K562 (cell line): ENCODE measurements around the gene IRS4. TPM values are rescaled to one million over a fixed set of nuclear protein-coding genes. Genes with fewer than 3 reads are reported as not detected.

Source experiments
- ATAC-seq: fragments of 200-7000 bp; cut with Tn5 transposase; 3 replicates; pipeline ENCODE4 v1.9.1; 2020; ENCODE audit warnings: moderate library complexity
- BruUV-seq: library from RNA; stranded (reverse); fragments of 400-500 nt; replicated peaks from 2 replicates; lab custom pipeline; 2021; lab: Mats Ljungman, UMichigan
- CTCF ChIA-PET: fragments of 300-600 bp; formaldehyde crosslinking; extraction: SDS; loops from one replicate; lab custom pipeline; 2021; ENCODE audit warnings: low intra/inter-chr PET ratio; lab: Yijun Ruan, JAX
- POLR2A ChIA-PET: fragments of 300-600, 350-650 bp; sonication (Branson Sonifier 250); formaldehyde crosslinking; extraction: SDS; loops from one replicate; lab custom pipeline; 2021; ENCODE audit warnings: antibody characterized with exemption, inconsistent platforms; lab: Yijun Ruan, JAX
- DNase-seq, 4 experiments: peaks; one replicate each; pipeline versions ENCODE4 v3.0.0 to v3.0.0-alpha.2; 2011 to 2018; ENCODE audit warnings: low spot score in 3 of 4, mixed read lengths in 3 of 4; ENCODE audit errors: extremely low read depth in 1 of 4
- FAIRE-seq: peaks from 2 replicates; lab custom pipeline; 2011; peaks lifted over from hg19 to GRCh38; lab: Jason Lieb, UNC
- H2AFZ ChIP-seq: 2 replicates; pipeline ENCODE4 v1.6.0; 2011; ENCODE audit warnings: low read depth, low read length, control low read depth, inconsistent platforms
- H3K27ac ChIP-seq: fragments of 200-600 bp; 3 replicates; pipeline ENCODE4 v1.8.0; 2011; ENCODE audit warnings: low read depth, mild to moderate bottlenecking, control low read depth, inconsistent platforms, low read length, moderate library complexity, mixed read lengths; ENCODE audit errors: extremely low read depth
- H3K27me3 ChIP-seq, 2 experiments: fragments of 300-600 bp in 1 of 2; 2 replicates in 1 of 2; 3 replicates in 1 of 2; pipeline versions ENCODE4 v1.6.0 to v1.8.0; 2011; ENCODE audit warnings: inconsistent platforms in 2 of 2, low read length in 2 of 2, mild to moderate bottlenecking in 1 of 2, mixed read lengths in 1 of 2, moderate library complexity in 1 of 2; ENCODE audit not compliant: control insufficient read depth in 2 of 2, insufficient read depth in 2 of 2
- H3K36me3 ChIP-seq: fragments of 300-600 bp; 3 replicates; pipeline ENCODE4 v1.8.0; 2011; ENCODE audit warnings: mild to moderate bottlenecking, low read length, inconsistent platforms; ENCODE audit not compliant: control insufficient read depth, insufficient read depth
- H3K4me1 ChIP-seq, 2 experiments: fragments of 200-600 bp in 1 of 2; replicated peaks in 1 of 2; 2 replicates in 1 of 2; 3 replicates in 1 of 2; pipeline versions ENCODE4 v1.5.1 to v1.8.0; 2011; ENCODE audit warnings: inconsistent platforms in 2 of 2, low read length in 2 of 2, mild to moderate bottlenecking in 1 of 2, mixed read lengths in 1 of 2, moderate library complexity in 1 of 2; ENCODE audit not compliant: control insufficient read depth in 2 of 2, insufficient read depth in 2 of 2
- H3K4me2 ChIP-seq: 2 replicates; pipeline ENCODE4 v1.6.1; 2011; ENCODE audit warnings: low read length, control low read depth, inconsistent platforms, mixed read lengths; ENCODE audit not compliant: insufficient read depth
- H3K4me3 ChIP-seq: fragments of 200-600 bp; sonication (generic), shearing (Covaris generic); 2 replicates; pipeline ENCODE4 v1.5.1; 2016; ENCODE audit warnings: control low read depth, inconsistent platforms
- H3K79me2 ChIP-seq: fragments of 200-600 bp; 3 replicates; pipeline ENCODE4 v1.8.0; 2011; ENCODE audit warnings: low read length, inconsistent platforms; ENCODE audit not compliant: control insufficient read depth, insufficient read depth
- H3K9ac ChIP-seq, 2 experiments: 2 replicates each; pipeline versions ENCODE4 v1.6.0 to v1.6.1; 2011; ENCODE audit warnings: low read depth in 2 of 2, low read length in 2 of 2, control low read depth in 1 of 2, inconsistent platforms in 1 of 2, mild to moderate bottlenecking in 1 of 2, mixed read lengths in 1 of 2; ENCODE audit not compliant: insufficient read depth in 1 of 2
- H3K9me1 ChIP-seq: one replicate; pipeline ENCODE4 v1.6.0; 2011; ENCODE audit warnings: inconsistent platforms, mild to moderate bottlenecking, low read length, moderate library complexity; ENCODE audit not compliant: control insufficient read depth, insufficient read depth
- H3K9me3 ChIP-seq: replicated peaks from 2 replicates; pipeline ENCODE4 v1.5.1; 2011; ENCODE audit warnings: low read depth, low read length, inconsistent platforms; ENCODE audit not compliant: control insufficient read depth, insufficient read depth
- H4K20me1 ChIP-seq: replicated peaks from 2 replicates; pipeline ENCODE4 v1.6.1; 2011; ENCODE audit warnings: low read length, inconsistent platforms, mixed read lengths; ENCODE audit not compliant: control insufficient read depth, insufficient read depth
- ELF4 ChIP-seq: fragments of 450-650 bp; formaldehyde crosslinking; IDR thresholded peaks from 2 replicates; pipeline ENCODE4 v1.4.0; 2022; ENCODE audit warnings: missing genetic modification characterization
- ILK ChIP-seq: fragments of 450-650 bp; IDR thresholded peaks from 2 replicates; pipeline ENCODE4 v1.6.1; 2016; ENCODE audit warnings: missing genetic modification characterization, low read depth, mild to moderate bottlenecking, missing compliant biosample characterization, moderate library complexity, borderline replicate concordance
- NCOA4 ChIP-seq: fragments of 450-650 bp; IDR thresholded peaks from 2 replicates; pipeline ENCODE4 v1.6.1; 2018; ENCODE audit warnings: mild to moderate bottlenecking; ENCODE audit not compliant: partially characterized antibody
- PREB ChIP-seq: sonication (generic); formaldehyde crosslinking; IDR thresholded peaks from 2 replicates; pipeline ENCODE4 v1.8.1; 2023; ENCODE audit warnings: mild to moderate bottlenecking, missing genetic modification reagents
- RAD21 ChIP-seq, 2 experiments: fragments of 250-450 bp in 1 of 2; fragments of 450-650 bp in 1 of 2; sonication (Bioruptor Pico) in 1 of 2; formaldehyde crosslinking in 1 of 2; IDR thresholded peaks in 1 of 2; conservative IDR thresholded peaks in 1 of 2; 2 replicates each; pipeline versions ENCODE4 v1.4.0 to v1.8.0; 2020 to 2022; ENCODE audit warnings: mild to moderate bottlenecking in 2 of 2, moderate library complexity in 1 of 2
- TEAD4 ChIP-seq, 2 experiments: sonication (generic) in 1 of 2; formaldehyde crosslinking in 1 of 2; IDR thresholded peaks; 2 replicates each; pipeline versions ENCODE4 v1.6.1 to v1.8.0; 2012 to 2022; ENCODE audit warnings: borderline replicate concordance in 1 of 2, inconsistent platforms in 1 of 2, low read length in 1 of 2, mild to moderate bottlenecking in 1 of 2, missing genetic modification reagents in 1 of 2
- XRCC5 ChIP-seq: fragments of 200-400 bp; formaldehyde crosslinking; IDR thresholded peaks from 2 replicates; pipeline ENCODE4 v1.6.1; 2017; ENCODE audit warnings: low read depth, mild to moderate bottlenecking, low read length
- ZNF263 ChIP-seq: sonication (generic); formaldehyde crosslinking; IDR thresholded peaks from 2 replicates; pipeline ENCODE4 v1.8.0; 2022; ENCODE audit warnings: mild to moderate bottlenecking, missing genetic modification reagents, borderline replicate concordance
- ZSCAN32 ChIP-seq: fragments of 450-650 bp; formaldehyde crosslinking; IDR thresholded peaks from 2 replicates; pipeline ENCODE4 v1.4.0; 2020; ENCODE audit warnings: mild to moderate bottlenecking, moderate library complexity
- WGBS: fragments of 100-300 bp; shearing (Covaris generic); methylation state at CpG from one replicate; pipeline ENCODE4 v1.1.6; 2016; ENCODE audit warnings: low coverage, mixed read lengths; ENCODE audit not compliant: insufficient coverage; ENCODE audit errors: missing lambda C conversion rate; 5-methylcytosine and 5-hydroxymethylcytosine counted together
- in situ Hi-C: fragments of 300-500 bp; cut with MboI; formaldehyde crosslinking; loops from 4 replicates; pipeline ENCODE4 v1.15.0; 2018; ENCODE audit warnings: inconsistent platforms, mixed read lengths
- intact Hi-C: fragments of 100-400 bp; cut with micrococcal nuclease; formaldehyde crosslinking; loops from 2 replicates; pipeline ENCODE4 v1.14.2; 2022
- polyA plus RNA-seq, 8 experiments: library from polyadenylated mRNA; depleted of rRNA in 4 of 8; stranded (reverse) in 5 of 8; unstranded in 3 of 8; fragments of >200 nt; fragmentation: Nextera tagmentation in 2 of 8; fragmentation: Illumina TruSeq in 1 of 8; extraction: Ambion mirVana in 2 of 8; extraction: Trizol in 1 of 8; gene quantifications; 2 replicates each; pipeline versions ENCODE4 v1.2.1 to v1.2.3, GENCODE V29; 2011 to 2014; ENCODE audit warnings: inconsistent platforms in 1 of 8, missing spikeins in 1 of 8
- total RNA-seq, 7 experiments: library from RNA; depleted of rRNA in 6 of 7; stranded (reverse); fragments of >200 nt in 6 of 7; fragmentation: Illumina TruSeq in 2 of 7; extraction: Trizol in 2 of 7; gene quantifications; 2 replicates each; pipeline versions ENCODE4 v1.2.1 to v1.2.3, GENCODE V29; 2011 to 2021; ENCODE audit warnings: low replicate concordance in 1 of 7
- TF ChIP-seq, protein P1 (sequence below): fragments of 450-650 bp; IDR thresholded peaks from 2 replicates; pipeline ENCODE4 v1.6.1; 2018; ENCODE audit not compliant: partially characterized antibody
- TF ChIP-seq, protein P2 (sequence below), 3 experiments: IDR thresholded peaks in 2 of 3; conservative IDR thresholded peaks in 1 of 3; 2 replicates each; pipeline ENCODE4 v1.5.1; 2011 to 2012; ENCODE audit warnings: low read length in 3 of 3, mild to moderate bottlenecking in 3 of 3, control low read depth in 2 of 3, improper control_type of control experiment in 1 of 3, inconsistent platforms in 1 of 3, low read depth in 1 of 3, mixed read lengths in 1 of 3, moderate library complexity in 1 of 3; ENCODE audit not compliant: insufficient read depth in 2 of 3

The IRS4 gene
- total and polyA plus RNA-seq, 9 of the 15 experiments (the other 6 are each of a cell fraction or from before 2014, with no cell fraction given) = not detected

DNA sequence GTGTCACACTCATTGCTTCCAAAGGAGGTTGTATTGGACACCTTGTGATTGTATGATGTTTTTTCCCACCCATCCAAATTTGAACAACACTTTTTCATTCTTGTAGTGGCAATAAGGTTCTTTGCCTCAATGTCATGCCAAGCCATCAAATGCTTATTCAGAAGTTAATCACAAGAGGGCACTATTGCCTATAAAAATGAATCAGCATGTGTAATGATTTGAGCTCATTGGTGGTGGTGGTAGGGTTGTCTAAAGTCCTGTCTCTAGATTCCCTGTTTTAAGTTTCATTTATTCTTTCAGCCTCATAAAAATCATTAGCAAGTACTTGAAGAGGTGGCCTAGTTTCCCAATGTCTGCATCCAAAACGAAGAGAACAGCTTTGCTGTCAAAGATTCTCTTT, 37.0 kb downstream of the IRS4 start:
- FAIRE-seq (no peak), ATAC-seq (peak; percentile 51; the same call in 1 of the 3 replicates), DNase-seq (peak in 3 of 4 experiments; percentile 5 to 8 (median 5))
- no peaks in the 10 kb centered on the region for H3K9me1 ChIP-seq
- H3K79me2 ChIP-seq = no peaks in the 10 kb centered on the region
- no peak overlapping the region for H3K9ac ChIP-seq
- ChIA-PET POLR2A (no interaction called here), CTCF (interaction anchor here (1.1 kb wide), 1 partner anchor 686 kb away, joined by 3 read pairs; no protein-coding TSS in a partner anchor)
- in situ Hi-C loops (loop anchor here (25.0 kb wide), 1 partner anchor 512 kb away; no protein-coding TSS in a partner anchor), intact Hi-C loops (loop anchor here (5.0 kb wide), 2 partner anchors 683 to 778 kb away; no protein-coding TSS in a partner anchor)
- no peaks in the 10 kb centered on the region for H3K4me1 ChIP-seq
- no peak overlapping the region for H3K27ac ChIP-seq
- 0% methylated on average over 1 of the region's 1 CpG for WGBS
- no TSS peak for BruUV-seq
- no peak overlapping the region for H3K4me2 ChIP-seq
- H3K9me3 ChIP-seq = no peaks in the 10 kb centered on the region
- no peak overlapping the region for H2AFZ ChIP-seq
- no peak overlapping the region for H3K4me3 ChIP-seq
- no peaks in the 10 kb centered on the region for H3K36me3 ChIP-seq
- H4K20me1 ChIP-seq = no peaks in the 10 kb centered on the region
- H3K27me3 ChIP-seq = no peaks in the 10 kb centered on the region
- TF ChIP-seq NCOA4 (no peak), XRCC5 (no peak), RAD21 (CRISPR knock-in tag; conservative IDR thresholded peaks at IDR 0.05 in 1 of 2, IDR thresholded peaks at IDR 0.05 in 1 of 2) (peak; percentile 32 to 48; a peak in 3 of 4 replicates), ZSCAN32 (no peak), PREB (no peak), ELF4 (no peak), ILK (tag) (no peak), TEAD4 (IDR thresholded peaks at IDR 0.05; ENCODE audit: low read length) (no peak), TEAD4 (CRISPR knock-in tag; IDR thresholded peaks at IDR 0.05; ENCODE audit: borderline replicate concordance) (no peak), ZNF263 (no peak)
- TF ChIP-seq, protein P1, sequence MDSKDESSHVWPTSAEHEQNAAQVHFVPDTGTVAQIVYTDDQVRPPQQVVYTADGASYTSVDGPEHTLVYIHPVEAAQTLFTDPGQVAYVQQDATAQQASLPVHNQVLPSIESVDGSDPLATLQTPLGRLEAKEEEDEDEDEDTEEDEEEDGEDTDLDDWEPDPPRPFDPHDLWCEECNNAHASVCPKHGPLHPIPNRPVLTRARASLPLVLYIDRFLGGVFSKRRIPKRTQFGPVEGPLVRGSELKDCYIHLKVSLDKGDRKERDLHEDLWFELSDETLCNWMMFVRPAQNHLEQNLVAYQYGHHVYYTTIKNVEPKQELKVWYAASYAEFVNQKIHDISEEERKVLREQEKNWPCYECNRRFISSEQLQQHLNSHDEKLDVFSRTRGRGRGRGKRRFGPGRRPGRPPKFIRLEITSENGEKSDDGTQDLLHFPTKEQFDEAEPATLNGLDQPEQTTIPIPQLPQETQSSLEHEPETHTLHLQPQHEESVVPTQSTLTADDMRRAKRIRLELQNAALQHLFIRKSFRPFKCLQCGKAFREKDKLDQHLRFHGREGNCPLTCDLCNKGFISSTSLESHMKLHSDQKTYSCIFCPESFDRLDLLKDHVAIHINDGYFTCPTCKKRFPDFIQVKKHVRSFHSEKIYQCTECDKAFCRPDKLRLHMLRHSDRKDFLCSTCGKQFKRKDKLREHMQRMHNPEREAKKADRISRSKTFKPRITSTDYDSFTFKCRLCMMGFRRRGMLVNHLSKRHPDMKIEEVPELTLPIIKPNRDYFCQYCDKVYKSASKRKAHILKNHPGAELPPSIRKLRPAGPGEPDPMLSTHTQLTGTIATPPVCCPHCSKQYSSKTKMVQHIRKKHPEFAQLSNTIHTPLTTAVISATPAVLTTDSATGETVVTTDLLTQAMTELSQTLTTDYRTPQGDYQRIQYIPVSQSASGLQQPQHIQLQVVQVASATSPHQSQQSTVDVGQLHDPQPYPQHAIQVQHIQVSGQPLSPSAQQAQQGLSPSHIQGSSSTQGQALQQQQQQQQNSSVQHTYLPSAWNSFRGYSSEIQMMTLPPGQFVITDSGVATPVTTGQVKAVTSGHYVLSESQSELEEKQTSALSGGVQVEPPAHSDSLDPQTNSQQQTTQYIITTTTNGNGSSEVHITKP = no peak
- TF ChIP-seq, protein P2, sequence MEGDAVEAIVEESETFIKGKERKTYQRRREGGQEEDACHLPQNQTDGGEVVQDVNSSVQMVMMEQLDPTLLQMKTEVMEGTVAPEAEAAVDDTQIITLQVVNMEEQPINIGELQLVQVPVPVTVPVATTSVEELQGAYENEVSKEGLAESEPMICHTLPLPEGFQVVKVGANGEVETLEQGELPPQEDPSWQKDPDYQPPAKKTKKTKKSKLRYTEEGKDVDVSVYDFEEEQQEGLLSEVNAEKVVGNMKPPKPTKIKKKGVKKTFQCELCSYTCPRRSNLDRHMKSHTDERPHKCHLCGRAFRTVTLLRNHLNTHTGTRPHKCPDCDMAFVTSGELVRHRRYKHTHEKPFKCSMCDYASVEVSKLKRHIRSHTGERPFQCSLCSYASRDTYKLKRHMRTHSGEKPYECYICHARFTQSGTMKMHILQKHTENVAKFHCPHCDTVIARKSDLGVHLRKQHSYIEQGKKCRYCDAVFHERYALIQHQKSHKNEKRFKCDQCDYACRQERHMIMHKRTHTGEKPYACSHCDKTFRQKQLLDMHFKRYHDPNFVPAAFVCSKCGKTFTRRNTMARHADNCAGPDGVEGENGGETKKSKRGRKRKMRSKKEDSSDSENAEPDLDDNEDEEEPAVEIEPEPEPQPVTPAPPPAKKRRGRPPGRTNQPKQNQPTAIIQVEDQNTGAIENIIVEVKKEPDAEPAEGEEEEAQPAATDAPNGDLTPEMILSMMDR (IDR thresholded peaks at IDR 0.05 in 2 of 3, conservative IDR thresholded peaks at IDR 0.05 in 1 of 3; ENCODE audit: insufficient read depth in 2 of 3, low read depth in 1 of 3, low read length in 3 of 3) = peak; percentile 1 to 41 (median 22); a peak in 3 of 6 replicates
